CD14-positive monocyte (primary cell): ENCODE results near the gene FGF9. TPM values are rescaled to one million over a fixed set of nuclear protein-coding genes. Genes with fewer than 3 reads are reported as not detected.

Source experiments
- DNase-seq, 3 donors: peaks; one replicate each; pipeline ENCODE4 v3.0.0-alpha.2; 2011 to 2022
- H2AFZ ChIP-seq: 2 replicates; pipeline ENCODE4 v1.6.0; 2012; ENCODE audit warnings: mild to moderate bottlenecking, low read depth, low read length, inconsistent platforms; ENCODE audit not compliant: insufficient read depth, poor library complexity, severe bottlenecking
- H3K27ac ChIP-seq, 2 donors: 1 replicate in 1 of 2; 2 replicates in 1 of 2; pipeline ENCODE4 v1.5.1; 2012 to 2013; ENCODE audit warnings: low read length in 2 of 2, control low read depth in 1 of 2, inconsistent platforms in 1 of 2, low read depth in 1 of 2, mild to moderate bottlenecking in 1 of 2
- H3K27me3 ChIP-seq, 2 donors: one replicate each; pipeline versions ENCODE4 v1.6.0 to v1.6.1; 2011 to 2013; ENCODE audit warnings: low read length in 2 of 2; ENCODE audit not compliant: control insufficient read depth in 2 of 2, insufficient read depth in 2 of 2
- H3K36me3 ChIP-seq, 2 donors: replicated peaks in 1 of 2; 1 replicate in 1 of 2; 2 replicates in 1 of 2; pipeline versions ENCODE4 v1.5.1 to v1.6.1; 2012 to 2013; ENCODE audit warnings: low read length in 2 of 2, control low read depth in 1 of 2, inconsistent platforms in 1 of 2, mild to moderate bottlenecking in 1 of 2; ENCODE audit not compliant: insufficient read depth in 2 of 2, control insufficient read depth in 1 of 2
- H3K4me1 ChIP-seq, 2 donors: 1 replicate in 1 of 2; 2 replicates in 1 of 2; pipeline versions ENCODE4 v1.5.1 to v1.6.1; 2012 to 2013; ENCODE audit warnings: low read length in 2 of 2, control low read depth in 1 of 2, inconsistent platforms in 1 of 2, mild to moderate bottlenecking in 1 of 2, moderate library complexity in 1 of 2; ENCODE audit not compliant: insufficient read depth in 2 of 2, control insufficient read depth in 1 of 2
- H3K4me2 ChIP-seq: replicated peaks from 2 replicates; pipeline ENCODE3; 2012; ENCODE audit warnings: low read length, moderate library complexity, mild to moderate bottlenecking; ENCODE audit not compliant: poor library complexity, severe bottlenecking; ENCODE audit errors: extremely low read depth
- H3K4me3 ChIP-seq, 3 experiments: fragments of 200-600 bp in 1 of 3; sonication (generic) in 1 of 3; replicated peaks in 1 of 3; 1 replicate in 2 of 3; 2 replicates in 1 of 3; pipeline ENCODE4 v1.5.1; 2011 to 2013; ENCODE audit warnings: low read length in 3 of 3, mild to moderate bottlenecking in 3 of 3, control low read depth in 2 of 3, low read depth in 2 of 3, inconsistent platforms in 1 of 3, moderate library complexity in 1 of 3
- H3K79me2 ChIP-seq: 2 replicates; pipeline ENCODE4 v1.6.0; 2012; ENCODE audit warnings: mild to moderate bottlenecking, control low read depth, inconsistent platforms, low read length, moderate library complexity; ENCODE audit not compliant: insufficient read depth
- H3K9ac ChIP-seq: 2 replicates; pipeline ENCODE4 v1.6.0; 2017; ENCODE audit warnings: low read length, mild to moderate bottlenecking; ENCODE audit not compliant: insufficient read depth, poor library complexity, severe bottlenecking
- H3K9me3 ChIP-seq, 2 donors: replicated peaks in 1 of 2; 1 replicate in 1 of 2; 2 replicates in 1 of 2; pipeline versions ENCODE4 v1.5.1 to v1.6.1; 2012 to 2013; ENCODE audit warnings: low read length in 2 of 2, control low read depth in 1 of 2; ENCODE audit not compliant: control insufficient read depth in 1 of 2, insufficient read depth in 1 of 2
- H4K20me1 ChIP-seq: 2 replicates; pipeline ENCODE4 v1.6.0; 2012; ENCODE audit warnings: mild to moderate bottlenecking, low read length, control low read depth, moderate library complexity; ENCODE audit not compliant: insufficient read depth
- H3K27ac Mint-ChIP-seq, 7 donors: one replicate each; pipeline ENCODE4 v1.8.0; 2020; ENCODE audit warnings: mild to moderate bottlenecking in 7 of 7, mixed read lengths in 7 of 7, moderate library complexity in 6 of 7, inconsistent platforms in 2 of 7
- H3K27me3 Mint-ChIP-seq, 3 donors: one replicate each; pipeline ENCODE4 v1.8.0; 2021 to 2022; ENCODE audit warnings: low read depth in 3 of 3, mild to moderate bottlenecking in 3 of 3, mixed read lengths in 3 of 3, moderate library complexity in 3 of 3, inconsistent platforms in 1 of 3
- H3K36me3 Mint-ChIP-seq, 2 donors: one replicate each; pipeline ENCODE4 v1.8.0; 2020; ENCODE audit warnings: mixed read lengths in 2 of 2, inconsistent platforms in 1 of 2, mild to moderate bottlenecking in 1 of 2
- H3K4me1 Mint-ChIP-seq: one replicate; pipeline ENCODE4 v1.8.0; 2020; ENCODE audit warnings: mild to moderate bottlenecking, mixed read lengths
- H3K4me3 Mint-ChIP-seq, 2 donors: one replicate each; pipeline ENCODE4 v1.8.0; 2020; ENCODE audit warnings: mild to moderate bottlenecking in 2 of 2, mixed read lengths in 2 of 2, moderate library complexity in 1 of 2
- H3K9me3 Mint-ChIP-seq, 7 donors: one replicate each; pipeline ENCODE4 v1.8.0; 2020 to 2022; ENCODE audit warnings: mixed read lengths in 7 of 7, mild to moderate bottlenecking in 6 of 7, moderate library complexity in 6 of 7, inconsistent platforms in 2 of 7
- CTCF ChIP-seq: fragments of 200-600 bp; IDR thresholded peaks from one replicate; pipeline ENCODE4 v1.8.0; 2022; ENCODE audit warnings: antibody characterized with exemption, mild to moderate bottlenecking
- WGBS: methylation state at CpG from one replicate; pipeline ENCODE4 v1.1.5; 2013; ENCODE audit warnings: missing lambda C conversion rate; ENCODE audit not compliant: insufficient coverage; 5-methylcytosine and 5-hydroxymethylcytosine counted together
- intact Hi-C, 2 donors: fragments of 100-400 bp; cut with micrococcal nuclease; formaldehyde crosslinking; loops; one replicate each; pipeline versions ENCODE4 v1.15.0 to v1.15.1; 2023
- polyA plus RNA-seq, 3 donors: library from polyadenylated mRNA; depleted of rRNA in 1 of 3; unstranded in 2 of 3; stranded (reverse) in 1 of 3; fragments of 300-500 nt in 2 of 3; fragments of >200 nt in 1 of 3; fragmentation: Illumina TruSeq in 2 of 3; gene quantifications; 1 replicate in 2 of 3; 2 replicates in 1 of 3; pipeline ENCODE4 v1.2.3, GENCODE V29; 2012 to 2021

Gene FGF9
- polyA plus RNA-seq, 3 donors: 0.03 to 0.16 TPM; not detected in 1

DNA sequence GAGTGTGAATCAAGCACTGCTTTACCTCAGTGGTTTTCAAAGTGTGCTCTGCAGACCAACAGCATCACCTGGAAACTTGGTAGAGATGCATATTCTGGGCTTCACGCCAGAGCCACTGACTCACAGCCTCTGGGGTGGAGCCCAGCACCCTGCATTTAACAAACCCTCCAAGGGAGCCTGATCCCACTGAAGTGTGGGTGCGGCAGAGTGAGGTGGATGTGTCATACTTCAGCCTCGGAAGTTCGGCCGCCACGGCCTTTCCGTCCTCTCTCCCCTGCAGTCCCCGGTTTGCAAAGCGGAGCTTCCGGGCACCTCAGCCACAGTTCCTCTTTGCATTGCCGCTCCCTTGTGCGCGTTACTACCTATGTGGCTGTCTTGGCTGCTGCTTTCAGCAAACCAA is 33.6 kb upstream of the FGF9 start:
- no peak for TF ChIP-seq CTCF
- Histone ChIP-seq H3K4me1 (peaks cover 3 to 8% of the 10 kb centered on the region in 2 donors), H3K4me2 (no peak overlapping the region), H3K79me2 (no peaks in the 10 kb centered on the region), H3K36me3 (no peaks in the 10 kb centered on the region), H3K9me3 (no peaks in the 10 kb centered on the region), H3K27ac (no peak overlapping the region), H2AFZ (no peak overlapping the region), H3K27me3 (peaks cover 0 to 4% of the 10 kb centered on the region in 2 donors), H3K4me3 (no peak overlapping the region), H3K9ac (no peak overlapping the region), H4K20me1 (no peaks in the 10 kb centered on the region)
- intact Hi-C loops: loop anchor here in 1 of 2 donors (5.0 kb wide), 1 partner anchor 1380 kb away; no protein-coding TSS in a partner anchor
- no peaks in the 10 kb centered on the region for H3K9me3 Mint-ChIP-seq
- H3K4me3 Mint-ChIP-seq: no peak overlapping the region
- peaks cover 8% of the 10 kb centered on the region for H3K4me1 Mint-ChIP-seq
- H3K27ac Mint-ChIP-seq: no peak overlapping the region
- H3K27me3 Mint-ChIP-seq: peaks cover 4 to 9% (median 8%) of the 10 kb centered on the region in 3 donors
- no peaks in the 10 kb centered on the region for H3K36me3 Mint-ChIP-seq
- WGBS: 62% methylated on average over 4 of the region's 13 CpGs
- peak; percentile 39 to 70 (median 45) for DNase-seq

- no peak overlapping the region for H3K4me3 ChIP-seq
- no peaks in the 10 kb centered on the region for H3K9me3 ChIP-seq
- no peaks in the 10 kb centered on the region for H4K20me1 ChIP-seq
- Mint-ChIP-seq H3K27ac (no peak overlapping the region), H3K36me3 (no peaks in the 10 kb centered on the region), H3K4me1 (peaks cover 8% of the 10 kb centered on the region), H3K27me3 (peaks cover 4 to 9% (median 8%) of the 10 kb centered on the region in 3 donors), H3K4me3 (no peak overlapping the region), H3K9me3 (no peaks in the 10 kb centered on the region)
- no peak overlapping the region for H2AFZ ChIP-seq
- H3K27me3 ChIP-seq: peaks cover 0 to 4% of the 10 kb centered on the region in 2 donors
- peaks cover 3 to 8% of the 10 kb centered on the region in 2 donors for H3K4me1 ChIP-seq
- H3K4me2 ChIP-seq: no peak overlapping the region
- intact Hi-C loops: loop anchor here in 1 of 2 donors (2.0 to 5.0 kb wide), 2 partner anchors 638 to 1379 kb away; no protein-coding TSS in a partner anchor
- no peaks in the 10 kb centered on the region for H3K36me3 ChIP-seq
- TF ChIP-seq CTCF: peak; percentile 98
- 0% methylated on average over 1 of the region's 6 CpGs for WGBS
- H3K27ac ChIP-seq: no peak overlapping the region
- H3K9ac ChIP-seq: no peak overlapping the region
- no peaks in the 10 kb centered on the region for H3K79me2 ChIP-seq
- peak; percentile 6 to 31 (median 21) for DNase-seq
Measured at GRCh38 chr13:21638319-21639282, 32.3 kb upstream of the FGF9 start.
